ENCODE measurements around the gene HNRNPA2B1. TPM values are rescaled to one million over a fixed set of nuclear protein-coding genes. Genes with fewer than 3 reads are reported as not detected.

The HNRNPA2B1 gene
- total and polyA plus RNA-seq, 2 of the 8 experiments (the other 6 are each of a cell fraction or from before 2014, with no cell fraction given) = 276 to 1,255 TPM

GRCh38 chr7:26198781-26199169 is 1.8 kb downstream of the HNRNPA2B1 start:
- peaks cover 0 to 6% (median 0%) of the 10 kb centered on the region in 4 experiments; a peak in 3 of 7 replicates for H3K4me1 ChIP-seq (replicated peaks in 1 of 4; ENCODE audit: control insufficient read depth in 3 of 4, insufficient read depth in 4 of 4, low read length in 3 of 4)
- H3K14ac ChIP-seq (ENCODE audit: insufficient read length) = no peak overlapping the region
- FAIRE-seq (no peak), DNase-seq (ENCODE audit: low read depth in 1 of 2, low spot score in 2 of 2) (no peak)
- H4K20me1 ChIP-seq (replicated peaks in 1 of 2; ENCODE audit: control insufficient read depth in 1 of 2, insufficient read depth in 2 of 2, low read length in 2 of 2) = peaks cover 23 to 39% of the 10 kb centered on the region in 2 experiments
- H4K91ac ChIP-seq (replicated peaks; ENCODE audit: insufficient read length, low read length) = no peak overlapping the region
- no peak overlapping the region for H2BK12ac ChIP-seq (ENCODE audit: low read depth, low read length)
- H2AK5ac ChIP-seq (ENCODE audit: low read depth, low read length) = no peak overlapping the region
- H4K5ac ChIP-seq (ENCODE audit: insufficient read length, low read depth, low read length) = peak overlapping the region; percentile 50
- TF ChIP-seq ATF2 (IDR thresholded peaks at IDR 0.05; ENCODE audit: low read length) = no peak
- TF ChIP-seq SP4 (IDR thresholded peaks at IDR 0.05; ENCODE audit: low read length) = no peak
- no peak for TF ChIP-seq SP1 (IDR thresholded peaks at IDR 0.05; ENCODE audit: low read depth, low read length)
- peak; percentile 33 for TF ChIP-seq TAF7 (optimal IDR thresholded peaks at IDR 0.05; ENCODE audit: borderline replicate concordance, low read depth, low read length)
- TF ChIP-seq POLR2A (IDR thresholded peaks at IDR 0.05; ENCODE audit: control extremely low read depth in 1 of 2, low read depth in 2 of 2, low read length in 2 of 2) = peak in 1 of 2 experiments; percentile 3; a peak in 2 of 3 replicates
- no peak for TF ChIP-seq MAX (IDR thresholded peaks at IDR 0.05)
- TF ChIP-seq TCF12 (IDR thresholded peaks at IDR 0.05; ENCODE audit: low read depth, low read length) = no peak
- TF ChIP-seq EGR1 (IDR thresholded peaks at IDR 0.05; ENCODE audit: borderline replicate concordance, low read depth, low read length) = no peak
- TF ChIP-seq SAP30 (IDR thresholded peaks at IDR 0.05; ENCODE audit: insufficient read depth, insufficient replicate concordance, low read length) = no peak
- no peak for TF ChIP-seq RBBP5 (IDR thresholded peaks at IDR 0.05; ENCODE audit: borderline replicate concordance, low read depth, low read length)
- H3K18ac ChIP-seq (ENCODE audit: extremely low read depth, low read length) = no peak overlapping the region
- peak overlapping the region; percentile 72 to 90; a peak in 3 of 4 replicates for H3K4me2 ChIP-seq (ENCODE audit: insufficient read depth in 1 of 2, low read depth in 2 of 2, low read length in 2 of 2)
- ChIA-PET POLR2A (ENCODE audit: partially characterized antibody) (interaction anchor here (0.6 to 13.1 kb wide), 22 partner anchors 13 to 304 kb away, joined by 3 to 578 read pairs (median 6); partner anchors contain the start of gene NFE2L3), CTCF (ENCODE audit: partially characterized antibody) (interaction anchor here (0.7 to 3.8 kb wide), 11 partner anchors 11 to 305 kb away, joined by 3 to 24 read pairs (median 4); no protein-coding TSS in a partner anchor)
- no peak overlapping the region for H3K4ac ChIP-seq (replicated peaks; ENCODE audit: insufficient read length, low read depth, low read length)
- H3K27ac ChIP-seq (ENCODE audit: low read depth, low read length) = no peak overlapping the region
- H3K36me3 ChIP-seq (ENCODE audit: control insufficient read depth in 2 of 4, insufficient read depth in 4 of 4, low read length in 3 of 4) = peaks cover 27 to 69% (median 51%) of the 10 kb centered on the region in 4 experiments
- H3K9ac ChIP-seq (replicated peaks in 1 of 4; ENCODE audit: extremely low read depth in 1 of 4, low read depth in 3 of 4, low read length in 3 of 4) = peak overlapping the region; percentile 97 to 100 (median 100)
- no peaks in the 10 kb centered on the region for H3K79me1 ChIP-seq (ENCODE audit: low read depth, low read length)
- no peak overlapping the region for H2BK120ac ChIP-seq (replicated peaks; ENCODE audit: low read depth, low read length)
- H2AFZ ChIP-seq (ENCODE audit: low read length) = no peak overlapping the region
- 1% methylated on average over 7 of the region's 7 CpGs; no CpG with 5 or more reads in 1 of the 2 experiments for WGBS, 2 experiments (ENCODE audit: extremely low coverage in 1 of 2, insufficient coverage in 1 of 2, insufficient read length in 1 of 2, insufficient replicate concordance in 2 of 2, low coverage in 1 of 2, low lambda C conversion rate in 2 of 2, missing lambda C conversion rate in 1 of 2)
- H3K9me3 ChIP-seq (ENCODE audit: insufficient read depth in 2 of 2, low read depth in 1 of 2, low read length in 1 of 2) = no peaks in the 10 kb centered on the region
- peaks cover 45 to 89% of the 10 kb centered on the region in 2 experiments for H3K79me2 ChIP-seq (ENCODE audit: control insufficient read depth in 1 of 2, insufficient read depth in 2 of 2, low read length in 2 of 2)
- H4K8ac ChIP-seq (ENCODE audit: extremely low read depth, insufficient read depth, low read length) = no peak overlapping the region
- no peaks in the 10 kb centered on the region for H3K27me3 ChIP-seq (replicated peaks in 1 of 4; ENCODE audit: control insufficient read depth in 3 of 4, extremely low read depth in 1 of 4, insufficient read depth in 3 of 4, low read length in 3 of 4)
- no peak overlapping the region for H3K23ac ChIP-seq (ENCODE audit: insufficient read length)
- H2BK20ac ChIP-seq (ENCODE audit: low read length) = no peak overlapping the region
- H3K4me3 ChIP-seq (ENCODE audit: extremely low read depth in 1 of 4, insufficient read depth in 2 of 4, low read depth in 3 of 4, low read length in 4 of 4) = peak overlapping the region; percentile 98 to 99 (median 98)
- peak overlapping the region; percentile 14 for H3K56ac ChIP-seq (replicated peaks; ENCODE audit: insufficient read length, low read depth, low read length)
- no peak overlapping the region for H2BK5ac ChIP-seq (ENCODE audit: low read depth, low read length)
- H2BK15ac ChIP-seq (ENCODE audit: low read length) = no peak overlapping the region
- peaks cover 3% of the 10 kb centered on the region; the same call in 1 of the 2 replicates for H3K23me2 ChIP-seq (ENCODE audit: low read depth, low read length)

Measured in H1 (cell line).